Measurements from ENCODE around the gene NOXA1. TPM values are rescaled to one million over a fixed set of nuclear protein-coding genes. Genes with fewer than 3 reads are reported as not detected.
A peak's percentile ranks its signal among the peaks of the same experiment; 100 is the strongest.

NOXA1 gene
- total RNA-seq, 5 donors from 2014 or later (not counting 1 experiment from before 2014, with no cell fraction given) = 6.4 to 11.7 (median 8.1) TPM

- Histone ChIP-seq H3K4me3 (ENCODE audit: control insufficient read depth in 1 of 2, extremely low read depth in 1 of 2, low read length in 1 of 2) (peak overlapping the region; percentile 39 to 59), H3K27ac (ENCODE audit: low read length) (no peak overlapping the region), H3K36me3 (ENCODE audit: control insufficient read depth in 2 of 2, extremely low read depth in 1 of 2, insufficient read depth in 1 of 2, low read length in 1 of 2) (peaks cover 14 to 16% of the 10 kb centered on the region in 2 donors), H3K9me3 (no peaks in the 10 kb centered on the region), H3K27me3 (replicated peaks in 1 of 2; ENCODE audit: control insufficient read depth in 2 of 2, extremely low read depth in 1 of 2, insufficient read depth in 2 of 2, low read length in 1 of 2) (peaks cover 0 to 3% of the 10 kb centered on the region in 2 experiments), H3K4me1 (ENCODE audit: control insufficient read depth in 1 of 2, extremely low read depth in 1 of 2, insufficient read depth in 2 of 2, low read length in 2 of 2) (peaks cover 29 to 82% of the 10 kb centered on the region in 2 experiments)
- H3K9me3 Mint-ChIP-seq = no peaks in the 10 kb centered on the region
- ChIA-PET CTCF (no interaction called here), POLR2A (no interaction called here)
- peak overlapping the region; percentile 54 to 73 (median 60) for H3K4me3 Mint-ChIP-seq
- peak in 22 of 35 experiments; percentile 27 to 58 (median 41) for DNase-seq
- H3K27ac Mint-ChIP-seq = peak overlapping the region; percentile 31 to 66
- H3K27me3 Mint-ChIP-seq = no peaks in the 10 kb centered on the region
- ATAC-seq (replicated peaks in 1 of 4) = peak; percentile 15 to 22 (median 17)
- WGBS (ENCODE audit: insufficient coverage) = 17% methylated on average over 7 of the region's 24 CpGs
- H3K36me3 Mint-ChIP-seq = no peaks in the 10 kb centered on the region
- peaks cover 31 to 54% (median 36%) of the 10 kb centered on the region in 3 donors for H3K4me1 Mint-ChIP-seq
Observed at GRCh38 chr9:137454145-137454596, 31.0 kb downstream of the NOXA1 start.

DNA sequence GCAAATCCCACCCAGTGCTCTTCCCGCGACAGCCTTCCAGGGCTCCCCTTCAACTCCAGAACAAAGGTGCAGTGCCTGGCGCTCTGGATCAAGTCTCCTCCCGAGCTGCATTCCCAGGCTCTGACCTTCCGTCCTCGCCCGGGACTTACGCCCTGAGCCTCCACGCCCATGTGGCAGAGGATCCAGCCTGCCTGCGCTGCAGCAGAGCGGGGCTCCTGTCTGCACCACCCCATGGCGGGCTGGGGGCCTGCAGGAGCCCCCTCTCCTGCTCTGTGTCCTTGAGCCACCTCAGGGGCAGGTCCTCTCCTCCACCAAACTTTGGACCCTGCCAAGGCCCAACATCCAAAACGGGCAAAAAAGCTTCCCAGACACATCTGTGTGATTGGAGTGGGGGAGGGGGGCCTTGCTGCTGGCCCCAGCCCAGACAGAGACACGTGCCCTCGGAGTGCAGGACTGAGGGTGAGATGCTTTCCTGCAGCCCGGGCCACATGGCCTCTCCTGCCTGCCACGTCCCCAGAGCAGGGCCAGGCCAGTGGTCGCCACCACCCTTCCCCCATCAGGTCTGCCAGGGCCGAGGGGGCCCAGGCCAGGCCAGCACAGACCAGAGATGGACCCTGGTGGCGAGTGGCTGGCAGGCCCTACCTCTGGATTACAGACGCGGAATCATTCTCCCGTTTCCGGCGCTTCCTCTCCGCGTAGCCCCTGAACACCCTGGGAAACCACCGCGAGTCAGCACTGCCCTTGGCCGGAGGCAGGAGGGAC lies 31.6 kb downstream of the NOXA1 start:
- Histone ChIP-seq H3K4me1 (ENCODE audit: control insufficient read depth in 1 of 2, extremely low read depth in 1 of 2, insufficient read depth in 2 of 2, low read length in 2 of 2) (peaks cover 33 to 81% of the 10 kb centered on the region in 2 experiments), H3K27me3 (replicated peaks in 1 of 2; ENCODE audit: control insufficient read depth in 2 of 2, extremely low read depth in 1 of 2, insufficient read depth in 2 of 2, low read length in 1 of 2) (peaks cover 0 to 3% of the 10 kb centered on the region in 2 experiments), H3K9me3 (no peaks in the 10 kb centered on the region), H3K27ac (ENCODE audit: low read length) (no peak overlapping the region), H3K4me3 (ENCODE audit: control insufficient read depth in 1 of 2, extremely low read depth in 1 of 2, low read length in 1 of 2) (peak overlapping the region; percentile 39 to 59), H3K36me3 (ENCODE audit: control insufficient read depth in 2 of 2, extremely low read depth in 1 of 2, insufficient read depth in 1 of 2, low read length in 1 of 2) (peaks cover 14 to 16% of the 10 kb centered on the region in 2 donors)
- H3K4me3 Mint-ChIP-seq = peak overlapping the region; percentile 54 to 73 (median 60)
- POLR2A ChIA-PET = no interaction called here
- DNase-seq = peak in 2 of 35 experiments; percentile 2 to 3
- CTCF ChIA-PET = no interaction called here
- no peaks in the 10 kb centered on the region for H3K9me3 Mint-ChIP-seq
- peak overlapping the region; percentile 31 to 66 for H3K27ac Mint-ChIP-seq
- no peak for ATAC-seq (replicated peaks in 1 of 4)
- no peaks in the 10 kb centered on the region for H3K36me3 Mint-ChIP-seq
- WGBS (ENCODE audit: insufficient coverage) = 91% methylated on average over 20 of the region's 30 CpGs
- peaks cover 35 to 54% (median 40%) of the 10 kb centered on the region in 3 donors for H3K4me1 Mint-ChIP-seq
- no peaks in the 10 kb centered on the region for H3K27me3 Mint-ChIP-seq

- POLR2A ChIA-PET = no interaction called here
- CTCF ChIA-PET = no interaction called here
- Mint-ChIP-seq H3K27ac (no peak overlapping the region), H3K9me3 (no peaks in the 10 kb centered on the region), H3K36me3 (no peaks in the 10 kb centered on the region), H3K4me1 (peaks cover 36 to 56% (median 38%) of the 10 kb centered on the region in 3 donors), H3K4me3 (peak overlapping the region in 1 of 3 donors; percentile 73), H3K27me3 (no peaks in the 10 kb centered on the region)
- Histone ChIP-seq H3K36me3 (ENCODE audit: control insufficient read depth in 2 of 2, extremely low read depth in 1 of 2, insufficient read depth in 1 of 2, low read length in 1 of 2) (peaks cover 14 to 16% of the 10 kb centered on the region in 2 donors), H3K27me3 (replicated peaks in 1 of 2; ENCODE audit: control insufficient read depth in 2 of 2, extremely low read depth in 1 of 2, insufficient read depth in 2 of 2, low read length in 1 of 2) (peaks cover 0 to 3% of the 10 kb centered on the region in 2 experiments), H3K4me1 (ENCODE audit: control insufficient read depth in 1 of 2, extremely low read depth in 1 of 2, insufficient read depth in 2 of 2, low read length in 2 of 2) (peaks cover 35 to 81% of the 10 kb centered on the region in 2 experiments), H3K4me3 (ENCODE audit: control insufficient read depth in 1 of 2, extremely low read depth in 1 of 2, low read length in 1 of 2) (no peak overlapping the region), H3K9me3 (no peaks in the 10 kb centered on the region), H3K27ac (ENCODE audit: low read length) (no peak overlapping the region)
- WGBS (ENCODE audit: insufficient coverage) = 98% methylated on average over 15 of the region's 18 CpGs
- ATAC-seq (replicated peaks in 1 of 4) = no peak
- DNase-seq = no peak
Observed at GRCh38 chr9:137455359-137455991, 32.3 kb downstream of the NOXA1 start.

DNA sequence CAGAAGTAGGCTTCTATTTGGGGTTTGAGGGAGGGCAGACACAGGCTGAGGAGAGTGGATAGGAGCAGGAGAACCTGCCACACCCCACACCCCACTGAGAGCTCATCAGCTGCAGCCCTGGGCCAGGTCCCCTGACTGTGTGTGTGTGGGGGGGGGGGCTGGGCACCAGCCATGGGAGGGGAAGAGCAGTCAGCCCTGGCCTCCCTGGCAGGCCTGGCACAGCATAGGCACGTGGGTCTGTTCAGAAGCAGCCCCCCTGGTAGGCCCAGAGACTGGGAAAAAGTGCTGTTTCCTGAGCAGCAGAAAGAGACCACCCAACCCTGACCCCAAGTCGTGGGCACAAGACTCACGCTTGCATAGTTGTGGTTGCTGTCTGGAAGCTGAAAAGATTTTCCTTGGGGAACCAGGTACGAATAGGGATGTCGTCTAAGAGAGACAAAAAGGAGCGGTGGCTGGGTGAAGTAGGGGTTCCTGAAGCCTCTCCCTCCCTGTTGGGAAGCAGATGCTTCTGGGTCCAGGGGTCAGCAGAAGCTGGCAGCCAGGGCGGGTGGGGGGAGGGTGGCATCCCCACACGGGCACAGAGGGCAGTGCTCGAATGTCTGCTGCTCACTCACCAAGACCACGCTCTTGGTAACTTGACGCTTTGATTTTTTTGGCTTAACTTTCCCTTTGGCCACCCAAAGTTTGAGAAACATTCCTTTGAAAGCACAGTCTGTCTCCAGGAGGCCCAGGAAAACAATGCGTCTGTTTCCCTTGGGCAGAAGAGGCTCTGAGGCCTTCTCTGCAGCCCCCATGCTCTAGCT lies 33.1 kb downstream of the NOXA1 start:
- ChIA-PET POLR2A (no interaction called here), CTCF (interaction anchor here in 1 of 2 donors (0.7 kb wide), 1 partner anchor 9 kb away, joined by 4 read pairs; no protein-coding TSS in a partner anchor)
- 97% methylated on average over 9 of the region's 12 CpGs for WGBS (ENCODE audit: insufficient coverage)
- Mint-ChIP-seq H3K27ac (no peak overlapping the region), H3K36me3 (no peaks in the 10 kb centered on the region), H3K4me1 (peaks cover 37 to 59% (median 43%) of the 10 kb centered on the region in 3 donors), H3K9me3 (no peaks in the 10 kb centered on the region), H3K4me3 (peak overlapping the region in 2 of 3 donors; percentile 17 to 41), H3K27me3 (no peaks in the 10 kb centered on the region)
- peaks cover 14 to 16% of the 10 kb centered on the region in 2 donors for H3K36me3 ChIP-seq (ENCODE audit: control insufficient read depth in 2 of 2, extremely low read depth in 1 of 2, insufficient read depth in 1 of 2, low read length in 1 of 2)
- ATAC-seq (replicated peaks in 1 of 4) (no peak), DNase-seq (no peak)
- H3K27ac ChIP-seq (ENCODE audit: low read length) = no peak overlapping the region
- peaks cover 0 to 3% of the 10 kb centered on the region in 2 experiments for H3K27me3 ChIP-seq (replicated peaks in 1 of 2; ENCODE audit: control insufficient read depth in 2 of 2, extremely low read depth in 1 of 2, insufficient read depth in 2 of 2, low read length in 1 of 2)
- no peaks in the 10 kb centered on the region for H3K9me3 ChIP-seq
- H3K4me3 ChIP-seq (ENCODE audit: control insufficient read depth in 1 of 2, extremely low read depth in 1 of 2, low read length in 1 of 2) = no peak overlapping the region
- peaks cover 38 to 83% of the 10 kb centered on the region in 2 experiments for H3K4me1 ChIP-seq (ENCODE audit: control insufficient read depth in 1 of 2, extremely low read depth in 1 of 2, insufficient read depth in 2 of 2, low read length in 2 of 2)

- no peak for ATAC-seq (replicated peaks in 1 of 4)
- WGBS (ENCODE audit: insufficient coverage) = 97% methylated on average over 8 of the region's 10 CpGs
- Mint-ChIP-seq H3K9me3 (no peaks in the 10 kb centered on the region), H3K4me3 (peak overlapping the region in 2 of 3 donors; percentile 17 to 41), H3K36me3 (no peaks in the 10 kb centered on the region), H3K27ac (no peak overlapping the region), H3K4me1 (peaks cover 32 to 60% (median 43%) of the 10 kb centered on the region in 3 donors), H3K27me3 (no peaks in the 10 kb centered on the region)
- ChIA-PET CTCF (no interaction called here), POLR2A (interaction anchor here in 1 of 2 donors (0.5 kb wide), 1 partner anchor 86 kb away, joined by 3 read pairs; no protein-coding TSS in a partner anchor)
- no peak overlapping the region for H3K27ac ChIP-seq (ENCODE audit: low read length)
- no peak for DNase-seq
- H3K4me1 ChIP-seq (ENCODE audit: control insufficient read depth in 1 of 2, extremely low read depth in 1 of 2, insufficient read depth in 2 of 2, low read length in 2 of 2) = peaks cover 40 to 85% of the 10 kb centered on the region in 2 experiments
- H3K36me3 ChIP-seq (ENCODE audit: control insufficient read depth in 2 of 2, extremely low read depth in 1 of 2, insufficient read depth in 1 of 2, low read length in 1 of 2) = peaks cover 14 to 16% of the 10 kb centered on the region in 2 donors
- peaks cover 0 to 3% of the 10 kb centered on the region in 2 experiments for H3K27me3 ChIP-seq (replicated peaks in 1 of 2; ENCODE audit: control insufficient read depth in 2 of 2, extremely low read depth in 1 of 2, insufficient read depth in 2 of 2, low read length in 1 of 2)
- no peaks in the 10 kb centered on the region for H3K9me3 ChIP-seq
- H3K4me3 ChIP-seq (ENCODE audit: control insufficient read depth in 1 of 2, extremely low read depth in 1 of 2, low read length in 1 of 2) = no peak overlapping the region
Observed at GRCh38 chr9:137456864-137457405, 33.7 kb downstream of the NOXA1 start.
